ENCODE results near the gene PIK3AP1. TPM values are rescaled to one million over a fixed set of nuclear protein-coding genes. Genes with fewer than 3 reads are reported as not detected.

The PIK3AP1 gene
- total and polyA plus RNA-seq, 10 of the 15 experiments (the other 5 are each of a cell fraction or from before 2014, with no cell fraction given) = 26.2 to 306 (median 119) TPM

- TF ChIP-seq, protein P1, sequence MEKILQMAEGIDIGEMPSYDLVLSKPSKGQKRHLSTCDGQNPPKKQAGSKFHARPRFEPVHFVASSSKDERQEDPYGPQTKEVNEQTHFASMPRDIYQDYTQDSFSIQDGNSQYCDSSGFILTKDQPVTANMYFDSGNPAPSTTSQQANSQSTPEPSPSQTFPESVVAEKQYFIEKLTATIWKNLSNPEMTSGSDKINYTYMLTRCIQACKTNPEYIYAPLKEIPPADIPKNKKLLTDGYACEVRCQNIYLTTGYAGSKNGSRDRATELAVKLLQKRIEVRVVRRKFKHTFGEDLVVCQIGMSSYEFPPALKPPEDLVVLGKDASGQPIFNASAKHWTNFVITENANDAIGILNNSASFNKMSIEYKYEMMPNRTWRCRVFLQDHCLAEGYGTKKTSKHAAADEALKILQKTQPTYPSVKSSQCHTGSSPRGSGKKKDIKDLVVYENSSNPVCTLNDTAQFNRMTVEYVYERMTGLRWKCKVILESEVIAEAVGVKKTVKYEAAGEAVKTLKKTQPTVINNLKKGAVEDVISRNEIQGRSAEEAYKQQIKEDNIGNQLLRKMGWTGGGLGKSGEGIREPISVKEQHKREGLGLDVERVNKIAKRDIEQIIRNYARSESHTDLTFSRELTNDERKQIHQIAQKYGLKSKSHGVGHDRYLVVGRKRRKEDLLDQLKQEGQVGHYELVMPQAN (conservative IDR thresholded peaks at IDR 0.05) = peak; percentile 54; the same call in 1 of the 2 replicates
- TF ChIP-seq NRF1 (conservative IDR thresholded peaks at IDR 0.05; ENCODE audit: low read depth, low read length) = no peak
- no peak for TF ChIP-seq PAX8 (IDR thresholded peaks at IDR 0.05)
- TF ChIP-seq RCOR1 (conservative IDR thresholded peaks at IDR 0.05; ENCODE audit: low read depth, low read length) = no peak
- TF ChIP-seq JUND (IDR thresholded peaks at IDR 0.05; ENCODE audit: low read depth, low read length) = 0 out of 2 replicates have a peak, but pooled peaks have one; percentile 4
- no peak for TF ChIP-seq SP1 (IDR thresholded peaks at IDR 0.05; ENCODE audit: low read depth, low read length)
- TF ChIP-seq KDM1A (IDR thresholded peaks at IDR 0.05; ENCODE audit: borderline replicate concordance) = no peak
- peak; percentile 51 for TF ChIP-seq SMARCA5 (IDR thresholded peaks at IDR 0.05)
- no peak for TF ChIP-seq WRNIP1 (IDR thresholded peaks at IDR 0.05; ENCODE audit: borderline replicate concordance, low read depth, low read length)
- no peak for TF ChIP-seq SPI1 (IDR thresholded peaks at IDR 0.05; ENCODE audit: borderline replicate concordance, insufficient read depth, low read depth, low read length)
- no peak for TF ChIP-seq BCL11A (IDR thresholded peaks at IDR 0.05; ENCODE audit: low read depth, low read length)
- 0 out of 2 replicates have a peak, but pooled peaks have one; percentile 3 for TF ChIP-seq TCF12 (IDR thresholded peaks at IDR 0.05; ENCODE audit: low read depth, low read length)
- peak in 1 of 2 experiments; percentile 45; a peak in 1 of 4 replicates for TF ChIP-seq SRF (IDR thresholded peaks at IDR 0.05; ENCODE audit: low read depth in 2 of 2, low read length in 2 of 2)
- peak; percentile 47; the same call in 1 of the 2 replicates for TF ChIP-seq MXI1 (IDR thresholded peaks at IDR 0.05; ENCODE audit: low read depth, low read length)
- TF ChIP-seq POLR2AphosphoS2 (IDR thresholded peaks at IDR 0.05; ENCODE audit: low read depth, low read length) = no peak
- TF ChIP-seq GATAD2B (conservative IDR thresholded peaks at IDR 0.05; ENCODE audit: low read depth) = peak; percentile 95
- TF ChIP-seq SMAD5 (IDR thresholded peaks at IDR 0.05; ENCODE audit: low read depth) = no peak
- 0 out of 2 replicates have a peak, but pooled peaks have one; percentile 17 for TF ChIP-seq RUNX3 (IDR thresholded peaks at IDR 0.05; ENCODE audit: low read length)
- TF ChIP-seq MYB (IDR thresholded peaks at IDR 0.05; ENCODE audit: borderline replicate concordance, low read depth, low read length) = no peak
- no peak for TF ChIP-seq ASH2L (IDR thresholded peaks at IDR 0.05; ENCODE audit: borderline replicate concordance, low read depth)
- no peak for TF ChIP-seq FOS (IDR thresholded peaks at IDR 0.05; ENCODE audit: borderline replicate concordance, extremely low read depth, insufficient read length)
- peak; percentile 84 for TF ChIP-seq IKZF1 (conservative IDR thresholded peaks at IDR 0.05)
- no peak for TF ChIP-seq PAX5 (IDR thresholded peaks at IDR 0.05; ENCODE audit: borderline replicate concordance, low read depth, low read length)
- TF ChIP-seq DPF2 (IDR thresholded peaks at IDR 0.05) = peak; percentile 95
- no peak for TF ChIP-seq BRCA1 (IDR thresholded peaks at IDR 0.05; ENCODE audit: low read depth, low read length)
- TF ChIP-seq RFX5 (IDR thresholded peaks at IDR 0.05; ENCODE audit: low read depth, low read length) = no peak
- TF ChIP-seq, protein P2, sequence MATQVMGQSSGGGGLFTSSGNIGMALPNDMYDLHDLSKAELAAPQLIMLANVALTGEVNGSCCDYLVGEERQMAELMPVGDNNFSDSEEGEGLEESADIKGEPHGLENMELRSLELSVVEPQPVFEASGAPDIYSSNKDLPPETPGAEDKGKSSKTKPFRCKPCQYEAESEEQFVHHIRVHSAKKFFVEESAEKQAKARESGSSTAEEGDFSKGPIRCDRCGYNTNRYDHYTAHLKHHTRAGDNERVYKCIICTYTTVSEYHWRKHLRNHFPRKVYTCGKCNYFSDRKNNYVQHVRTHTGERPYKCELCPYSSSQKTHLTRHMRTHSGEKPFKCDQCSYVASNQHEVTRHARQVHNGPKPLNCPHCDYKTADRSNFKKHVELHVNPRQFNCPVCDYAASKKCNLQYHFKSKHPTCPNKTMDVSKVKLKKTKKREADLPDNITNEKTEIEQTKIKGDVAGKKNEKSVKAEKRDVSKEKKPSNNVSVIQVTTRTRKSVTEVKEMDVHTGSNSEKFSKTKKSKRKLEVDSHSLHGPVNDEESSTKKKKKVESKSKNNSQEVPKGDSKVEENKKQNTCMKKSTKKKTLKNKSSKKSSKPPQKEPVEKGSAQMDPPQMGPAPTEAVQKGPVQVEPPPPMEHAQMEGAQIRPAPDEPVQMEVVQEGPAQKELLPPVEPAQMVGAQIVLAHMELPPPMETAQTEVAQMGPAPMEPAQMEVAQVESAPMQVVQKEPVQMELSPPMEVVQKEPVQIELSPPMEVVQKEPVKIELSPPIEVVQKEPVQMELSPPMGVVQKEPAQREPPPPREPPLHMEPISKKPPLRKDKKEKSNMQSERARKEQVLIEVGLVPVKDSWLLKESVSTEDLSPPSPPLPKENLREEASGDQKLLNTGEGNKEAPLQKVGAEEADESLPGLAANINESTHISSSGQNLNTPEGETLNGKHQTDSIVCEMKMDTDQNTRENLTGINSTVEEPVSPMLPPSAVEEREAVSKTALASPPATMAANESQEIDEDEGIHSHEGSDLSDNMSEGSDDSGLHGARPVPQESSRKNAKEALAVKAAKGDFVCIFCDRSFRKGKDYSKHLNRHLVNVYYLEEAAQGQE (IDR thresholded peaks at IDR 0.05; ENCODE audit: low read depth, low read length) = 0 out of 2 replicates have a peak, but pooled peaks have one; percentile 13
These were observed 133.7 kb downstream of the PIK3AP1 start, which contains the start of gene TM9SF3 (continued) for GRCh38 chr10:96586419-96587263.

Data from GM12878 (cell line).